HG03469 (cell line): ENCODE results near the gene GLO1.
"Not testable (repeated sequence)": the region's sequence is repeated elsewhere in the genome, so short reads cannot be mapped to it uniquely, and the experiment has no call there.

Experiments used
- ATAC-seq: cut with Tn5 transposase; IDR thresholded peaks from one replicate; pipeline ENCODE4 v1.9.1; 2021; ENCODE audit warnings: mild to moderate bottlenecking, moderate library complexity, moderate number of reproducible peaks; ENCODE audit not compliant: unreplicated experiment

GLO1 gene

DNA sequence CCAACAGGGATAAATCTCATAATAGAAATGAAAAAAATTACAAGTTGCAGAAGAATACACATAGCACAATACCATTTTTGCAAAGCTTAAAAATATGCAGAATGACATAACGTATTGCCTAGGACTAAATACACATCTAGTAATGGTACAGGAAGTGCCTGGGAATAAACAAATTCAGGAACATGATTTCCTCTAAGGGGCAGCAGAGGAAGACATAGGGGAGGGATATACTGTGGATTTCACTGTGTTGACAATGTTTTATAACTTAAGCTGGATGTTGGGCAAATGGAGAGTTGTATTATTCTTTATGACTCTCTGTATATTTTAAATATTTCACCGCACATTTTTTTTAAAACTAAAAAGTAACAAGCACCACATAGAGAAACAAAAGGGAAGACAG, 5.6 kb upstream of the GLO1 start:
- no peak for ATAC-seq

DNA sequence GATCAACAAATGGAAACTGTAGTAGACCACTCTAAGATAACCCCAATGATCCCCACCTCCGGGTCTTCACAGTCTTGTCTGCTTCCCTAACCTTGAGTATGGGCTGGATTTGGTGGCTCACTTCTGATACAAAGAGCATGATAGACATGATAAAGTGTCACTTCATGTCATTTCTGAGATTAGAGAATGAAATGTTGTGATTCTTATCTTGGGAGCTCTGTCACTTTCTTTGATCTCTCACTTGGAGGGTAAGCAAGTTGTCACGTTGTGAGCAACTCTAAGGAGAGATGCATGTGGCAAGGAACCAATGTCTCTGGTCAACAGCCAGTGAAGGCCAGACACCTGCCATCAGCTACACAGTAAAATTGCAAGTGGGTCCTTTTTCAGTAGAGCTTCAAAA, 3.0 kb upstream of the GLO1 start:
- no peak for ATAC-seq

DNA sequence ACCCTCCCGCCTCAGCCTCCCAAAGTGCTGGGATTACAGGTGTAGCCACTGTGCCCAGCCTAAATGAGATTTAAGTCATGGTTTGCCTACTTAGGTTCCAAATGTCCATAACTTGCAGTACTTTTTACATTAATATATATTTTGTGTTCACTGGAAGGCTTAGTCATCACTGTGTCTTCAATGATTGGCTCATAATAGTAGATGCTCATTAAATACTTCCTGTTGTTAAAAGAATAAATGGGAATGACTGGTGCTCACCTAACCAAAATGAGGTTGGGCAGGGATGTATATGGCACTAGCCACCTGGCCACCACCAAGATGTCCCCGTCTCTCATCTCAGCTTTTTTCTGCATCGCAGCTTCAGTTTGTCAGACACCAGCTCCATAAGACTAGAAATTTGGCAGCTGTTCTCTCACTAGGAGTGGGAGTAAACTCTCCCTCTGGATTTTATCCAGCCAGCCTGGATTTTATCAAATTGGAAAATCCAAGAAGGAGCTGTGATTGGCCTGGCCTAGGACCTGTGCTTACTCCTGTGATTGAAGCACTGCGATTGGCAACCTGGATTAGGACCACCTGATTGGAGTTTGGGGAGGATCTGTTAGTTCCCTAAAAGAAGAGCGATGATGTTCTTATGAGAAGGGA, 1.1 kb upstream of the GLO1 start:
- no peak for ATAC-seq

DNA sequence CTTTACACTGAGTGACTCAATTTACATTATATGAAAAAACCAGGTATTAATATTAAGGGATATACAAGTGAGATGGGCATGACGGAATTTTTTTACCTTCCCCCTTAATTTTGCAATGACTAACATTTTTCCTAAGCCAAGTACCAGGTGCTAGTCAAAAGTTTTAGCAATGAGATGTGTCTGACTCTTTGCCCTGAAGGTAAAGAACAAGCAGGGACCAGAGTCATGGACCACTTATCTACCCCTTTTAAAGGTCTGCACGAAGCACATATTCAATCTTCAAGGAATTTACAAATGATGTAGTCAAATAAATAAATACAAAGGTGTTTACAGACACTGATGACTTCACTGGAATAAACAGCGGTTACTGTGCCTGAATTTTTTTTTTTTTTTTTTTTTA, 1.4 kb downstream of the GLO1 start:
- no peak for ATAC-seq

DNA sequence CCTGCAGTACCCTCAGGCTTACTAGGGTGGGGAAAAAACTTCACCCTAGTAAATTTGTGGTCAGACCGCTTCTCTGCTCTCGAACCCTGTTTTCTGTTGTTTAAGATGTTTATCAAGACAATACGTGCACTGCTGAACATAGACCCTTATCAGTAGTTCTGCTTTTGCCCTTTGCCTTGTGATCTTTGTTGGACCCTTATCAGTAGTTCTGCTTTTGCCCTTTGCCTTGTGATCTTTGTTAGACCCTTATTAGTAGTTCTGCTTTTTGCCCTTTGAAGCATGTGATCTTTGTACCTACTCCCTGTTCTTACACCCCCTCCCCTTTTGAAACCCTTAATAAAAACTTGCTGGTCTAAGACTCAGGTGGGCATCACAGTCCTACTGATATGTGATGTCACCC, 3.2 kb downstream of the GLO1 start:
- ATAC-seq = not testable (repeated sequence)

DNA sequence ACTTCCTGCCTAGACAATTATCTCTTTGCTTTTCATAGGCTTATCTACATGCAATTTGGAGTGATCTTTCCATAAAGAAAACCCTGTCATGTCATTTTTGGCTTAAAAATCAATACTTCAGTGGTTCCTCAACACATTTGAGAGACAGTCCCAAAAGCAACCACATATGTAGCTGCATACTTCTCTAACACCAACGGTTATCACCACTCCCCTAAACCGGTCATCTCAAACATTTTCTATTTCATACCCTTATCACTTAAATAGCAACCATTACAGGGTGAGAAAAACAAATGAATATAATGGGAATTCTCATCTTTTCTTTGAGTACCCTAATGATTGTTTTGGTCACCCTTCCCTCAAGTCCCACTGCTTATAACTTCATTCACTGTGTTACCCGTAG, 5.1 kb downstream of the GLO1 start:
- ATAC-seq = no peak

DNA sequence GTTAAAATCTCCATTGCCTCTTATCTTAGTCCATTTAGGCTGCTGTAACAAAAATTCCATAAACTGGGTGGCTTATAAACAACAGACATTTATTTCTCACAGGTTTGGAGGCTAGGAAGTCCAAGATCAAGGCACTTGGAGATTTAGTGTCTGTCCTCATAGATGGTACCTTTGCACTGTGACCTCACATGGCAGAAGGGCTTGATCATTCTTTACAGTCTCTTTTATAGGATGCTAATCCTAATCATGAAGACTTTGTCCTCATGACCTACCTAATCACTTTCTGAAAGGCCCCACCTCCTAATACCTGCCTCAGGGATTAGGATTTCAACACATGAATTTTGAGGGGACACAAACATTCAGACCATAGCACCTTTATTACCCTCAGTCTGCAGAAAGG, 6.6 kb downstream of the GLO1 start:
- ATAC-seq = no peak

DNA sequence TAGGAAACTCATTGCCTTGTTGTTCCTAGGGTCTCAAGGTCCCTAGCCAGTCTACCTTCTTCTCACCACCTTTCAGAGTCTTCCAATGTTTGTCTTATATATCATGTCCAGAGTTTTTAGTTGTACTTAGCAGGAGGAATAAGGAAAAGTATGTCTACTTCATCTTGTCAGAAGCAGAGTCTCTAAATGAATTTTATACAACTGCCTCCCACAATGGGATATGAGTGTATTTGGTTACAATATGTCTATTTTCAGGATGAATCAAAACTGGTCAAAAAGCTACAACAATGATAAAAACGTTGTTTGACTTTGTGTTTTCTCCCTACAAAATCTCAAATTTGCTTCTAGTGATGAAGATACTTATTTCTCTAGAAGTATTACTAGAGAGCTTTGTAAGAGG, 7.0 kb downstream of the GLO1 start:
- no peak for ATAC-seq

DNA sequence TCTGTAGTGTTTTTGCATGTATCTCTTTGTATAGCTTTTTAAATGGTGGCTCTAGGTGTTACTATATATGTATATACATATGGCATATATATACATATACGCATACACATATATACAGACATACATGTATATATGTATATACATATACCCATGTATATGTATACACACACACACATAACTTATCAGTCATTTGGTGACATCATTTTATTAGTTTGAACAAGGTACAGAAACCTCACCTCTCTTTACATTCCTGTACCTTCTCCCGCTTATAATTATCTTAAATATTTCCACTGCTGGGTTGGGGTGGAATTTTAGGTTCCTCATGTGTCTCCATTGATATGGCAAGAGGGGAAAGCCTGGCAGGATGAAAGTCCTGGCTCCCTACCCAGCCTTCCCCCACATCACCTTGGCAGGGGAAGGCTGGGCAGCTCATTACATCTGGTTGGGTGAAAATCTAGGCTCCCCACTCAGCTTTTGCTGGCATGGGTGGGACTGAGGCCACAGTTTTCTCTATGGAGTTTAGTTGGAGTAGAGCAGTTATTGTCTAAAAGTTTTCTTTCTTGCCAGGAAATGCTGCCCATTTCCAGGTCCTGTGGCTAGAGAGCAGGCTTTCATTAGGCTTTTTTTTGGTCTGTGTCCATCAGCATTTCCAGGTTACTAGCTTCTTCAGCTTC, 7.6 kb downstream of the GLO1 start:
- no peak for ATAC-seq

DNA sequence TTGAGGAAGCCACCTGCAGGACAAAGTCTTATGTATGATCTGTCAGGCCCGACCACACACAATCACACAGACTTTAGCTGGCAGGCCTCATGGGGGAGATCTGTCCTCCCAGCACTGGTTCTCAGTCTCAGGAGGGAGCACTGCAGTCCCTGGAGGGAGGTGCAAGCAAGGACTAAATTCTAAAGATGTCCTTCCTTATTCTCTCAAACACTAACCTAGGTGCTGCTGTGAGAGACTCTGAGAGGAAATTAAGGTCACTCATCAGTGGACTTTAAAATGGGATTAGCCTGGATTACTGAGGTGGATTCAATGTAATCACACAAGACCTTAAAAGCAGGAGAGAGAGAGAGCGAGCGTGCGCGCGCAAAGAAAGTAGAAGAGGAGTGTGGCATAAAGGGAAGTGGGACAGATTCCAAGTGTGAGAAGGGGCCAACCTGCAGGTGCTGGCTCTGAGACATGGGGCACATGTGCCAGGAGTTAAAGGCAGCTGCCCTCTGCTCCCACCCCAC, 14.3 kb downstream of the GLO1 start:
- ATAC-seq = no peak

DNA sequence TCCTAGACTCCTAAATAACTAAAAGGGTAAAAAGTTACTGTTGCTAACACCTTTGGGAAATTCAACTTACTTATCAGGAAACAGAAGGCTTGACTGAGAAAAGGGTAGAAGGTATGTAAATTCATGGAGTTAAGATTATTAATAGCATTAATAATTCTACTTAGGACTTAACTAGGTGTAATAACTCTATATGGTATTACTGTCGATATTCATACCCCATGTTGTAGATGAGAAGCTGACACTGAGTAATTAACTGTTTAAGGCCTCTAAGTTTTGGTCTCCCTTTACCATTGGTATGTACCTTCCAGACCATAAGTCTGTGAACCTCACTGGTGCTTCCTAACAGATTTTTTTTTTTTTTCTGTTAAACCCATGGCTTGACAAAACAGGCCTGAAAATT, 15.4 kb downstream of the GLO1 start:
- no peak for ATAC-seq

DNA sequence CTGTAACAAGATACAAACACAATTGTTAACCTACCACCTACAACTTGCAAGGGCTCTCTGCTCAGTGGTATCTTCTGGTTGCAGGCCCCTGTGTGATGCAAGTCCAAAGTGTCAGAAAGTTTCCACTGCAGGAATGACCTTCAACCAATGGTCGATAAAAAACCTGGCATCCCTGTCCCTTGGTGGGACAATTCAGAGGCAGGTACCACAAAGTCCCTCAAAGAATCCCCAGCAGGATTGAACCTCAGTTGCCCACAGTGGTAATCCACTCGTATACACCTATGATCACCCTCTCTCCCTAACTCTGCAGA, 15.9 kb downstream of the GLO1 start:
- no peak for ATAC-seq

DNA sequence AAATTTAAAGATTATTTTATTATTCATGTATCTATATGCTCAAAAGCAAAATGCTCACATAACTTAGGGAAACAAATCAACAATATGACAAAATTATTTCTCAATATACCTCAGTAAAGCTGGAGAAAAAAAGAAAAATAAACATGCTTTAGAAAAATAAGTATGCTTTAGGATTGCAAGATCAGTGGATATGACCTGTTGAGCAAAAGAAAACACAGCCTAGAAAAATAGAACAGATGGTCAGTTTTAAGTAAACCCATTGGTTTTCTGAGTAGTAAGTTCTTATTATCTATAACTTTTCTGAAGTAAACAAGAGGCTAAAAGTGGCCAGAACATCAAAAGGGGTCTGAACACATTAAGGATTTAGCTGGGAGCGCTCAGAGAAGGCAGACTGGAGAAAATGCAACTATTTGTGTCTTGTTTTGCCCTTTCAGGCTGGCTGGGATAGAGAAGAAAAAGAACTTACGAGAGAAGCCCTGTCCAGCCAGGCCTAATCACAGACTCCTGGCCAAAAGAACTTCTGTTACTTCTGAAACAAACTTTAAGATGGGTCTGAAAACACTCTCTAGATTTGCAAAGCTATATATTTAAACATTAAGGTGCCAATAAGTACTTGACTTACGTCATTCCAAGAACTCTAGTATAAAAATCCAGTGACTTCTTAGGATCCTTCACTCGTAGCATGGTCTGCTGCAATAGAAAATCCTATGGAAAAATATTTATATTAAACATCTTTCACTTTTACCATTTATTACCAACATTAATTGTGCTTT, 16.5 kb downstream of the GLO1 start:
- ATAC-seq = no peak

DNA sequence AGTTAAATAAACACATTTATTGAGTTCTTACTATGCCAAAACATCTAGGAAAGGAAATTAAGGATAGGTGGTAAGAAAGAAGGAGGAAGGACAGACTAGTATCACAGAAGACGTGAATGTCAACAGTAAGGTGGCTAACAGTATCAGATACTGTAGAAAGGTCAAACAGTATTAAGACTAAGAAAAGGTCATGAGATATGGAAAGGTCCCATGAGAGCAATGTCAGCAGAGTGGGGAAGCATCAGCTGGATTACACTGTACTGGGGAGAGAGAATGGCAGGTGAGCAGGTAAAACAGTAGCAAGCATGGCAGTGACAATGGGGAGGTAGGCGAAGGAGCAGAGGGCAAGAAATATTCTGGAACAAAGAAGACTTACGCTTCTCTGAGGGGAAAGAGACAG, 18.0 kb downstream of the GLO1 start:
- ATAC-seq = no peak

DNA sequence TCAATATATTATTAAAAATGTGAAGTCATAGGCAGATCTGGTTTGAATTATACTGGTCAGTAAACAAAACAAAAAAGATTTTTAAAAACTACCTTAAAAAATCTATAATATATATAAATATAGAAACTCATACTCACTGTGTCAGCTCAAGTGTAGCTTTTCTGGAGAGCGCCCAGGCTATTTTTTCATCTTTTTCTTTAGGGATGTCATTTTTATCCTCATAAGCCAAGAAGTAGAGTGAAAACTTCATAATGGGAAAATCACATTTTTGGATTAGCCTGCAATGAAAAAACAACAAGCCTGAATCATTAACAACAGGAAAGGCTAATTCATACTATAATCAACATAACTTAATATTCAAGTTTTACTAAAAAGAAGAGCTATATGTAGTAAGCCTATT, 18.7 kb downstream of the GLO1 start:
- no peak for ATAC-seq

DNA sequence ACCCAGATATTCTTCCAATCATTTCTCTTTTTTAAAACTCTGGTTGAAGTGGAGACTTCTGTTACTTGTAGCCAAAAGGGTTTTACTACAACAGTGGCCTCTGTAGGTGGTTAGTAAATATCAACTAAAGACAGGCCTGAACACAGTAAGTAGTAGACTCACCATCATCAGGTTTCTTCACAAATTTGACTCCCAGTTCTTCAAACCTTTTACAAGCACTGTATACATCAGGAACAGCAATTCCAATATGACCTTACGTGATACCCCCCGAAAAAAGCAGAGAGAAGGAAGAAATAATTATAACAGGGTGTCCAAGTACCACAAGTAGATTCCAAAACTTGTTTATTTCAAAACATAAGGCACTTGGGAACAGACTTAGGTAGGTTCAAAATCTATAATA, 21.1 kb downstream of the GLO1 start:
- ATAC-seq = no peak

DNA sequence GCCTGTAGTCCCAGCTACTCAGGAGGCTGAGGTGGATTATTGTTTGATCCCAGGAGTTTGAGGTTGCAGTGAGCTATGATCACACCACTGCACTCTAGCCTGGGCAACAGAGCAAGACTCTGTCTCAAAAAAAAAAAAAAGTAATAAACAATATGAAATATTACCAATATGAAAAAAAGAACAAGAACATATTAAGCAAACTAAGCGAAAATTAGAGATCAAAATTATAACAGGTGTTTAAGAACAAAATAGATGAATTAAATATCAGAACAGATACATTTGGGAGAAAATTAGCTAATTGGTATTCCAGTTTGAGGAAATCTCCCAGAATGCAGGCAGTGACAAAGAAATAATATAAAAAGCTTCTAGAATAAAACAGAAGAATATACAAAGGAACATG, 23.3 kb downstream of the GLO1 start:
- no peak for ATAC-seq

DNA sequence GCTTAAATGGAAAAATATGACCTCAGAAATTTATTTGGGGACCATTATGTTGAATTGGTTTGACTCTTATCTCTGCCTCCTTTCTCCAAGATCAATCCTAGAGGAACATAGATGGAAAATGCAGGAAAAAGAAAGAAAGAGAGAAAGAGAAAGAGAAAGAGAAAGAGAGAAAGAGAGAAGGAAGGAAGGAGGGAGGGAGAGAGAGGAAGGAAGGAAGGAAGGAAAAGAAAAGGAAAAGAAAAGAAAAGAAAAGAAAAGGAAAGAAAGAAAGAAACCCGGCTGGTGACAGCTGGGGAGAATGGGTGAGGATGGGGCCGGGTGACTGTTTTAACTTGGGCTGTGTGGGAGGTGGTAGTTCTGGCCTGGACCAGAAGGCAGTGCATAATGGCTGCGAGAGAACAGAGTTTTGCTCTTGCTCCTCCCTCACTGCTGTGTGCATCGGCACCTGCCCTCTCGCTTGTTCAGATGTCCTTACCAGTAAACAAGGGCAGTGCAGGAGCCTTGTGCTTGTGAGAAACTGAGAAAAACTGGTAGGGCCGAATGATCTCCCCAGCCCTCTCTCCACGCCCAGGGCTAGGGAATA, 24.7 kb downstream of the GLO1 start:
- ATAC-seq = no peak

DNA sequence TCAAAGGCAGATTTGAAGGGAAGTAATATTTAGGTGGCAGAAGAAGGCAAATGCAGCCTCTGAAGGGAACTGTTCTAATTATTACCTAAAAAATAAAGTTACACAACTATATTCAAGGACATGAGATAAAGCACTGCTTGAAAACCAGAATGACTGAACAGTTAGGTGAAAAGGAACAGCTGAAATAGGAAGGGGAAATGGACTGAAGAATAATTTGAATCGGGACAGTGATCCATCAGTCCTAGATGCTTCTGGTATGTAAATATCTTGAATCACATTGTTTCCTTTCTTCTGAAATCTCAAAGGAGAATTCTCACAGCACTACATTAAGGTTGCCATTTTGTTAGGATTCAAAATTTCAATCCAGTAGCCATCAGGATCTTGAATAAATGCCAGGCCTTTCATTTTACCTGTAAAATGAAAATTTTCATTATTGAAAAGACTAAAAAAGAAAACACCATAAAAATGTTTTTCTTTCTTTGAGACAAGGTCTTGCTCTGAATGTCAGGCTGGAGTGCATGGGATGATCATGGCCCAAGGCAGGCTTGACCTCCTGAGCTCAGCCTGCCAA, 25.9 kb downstream of the GLO1 start:
- no peak for ATAC-seq

DNA sequence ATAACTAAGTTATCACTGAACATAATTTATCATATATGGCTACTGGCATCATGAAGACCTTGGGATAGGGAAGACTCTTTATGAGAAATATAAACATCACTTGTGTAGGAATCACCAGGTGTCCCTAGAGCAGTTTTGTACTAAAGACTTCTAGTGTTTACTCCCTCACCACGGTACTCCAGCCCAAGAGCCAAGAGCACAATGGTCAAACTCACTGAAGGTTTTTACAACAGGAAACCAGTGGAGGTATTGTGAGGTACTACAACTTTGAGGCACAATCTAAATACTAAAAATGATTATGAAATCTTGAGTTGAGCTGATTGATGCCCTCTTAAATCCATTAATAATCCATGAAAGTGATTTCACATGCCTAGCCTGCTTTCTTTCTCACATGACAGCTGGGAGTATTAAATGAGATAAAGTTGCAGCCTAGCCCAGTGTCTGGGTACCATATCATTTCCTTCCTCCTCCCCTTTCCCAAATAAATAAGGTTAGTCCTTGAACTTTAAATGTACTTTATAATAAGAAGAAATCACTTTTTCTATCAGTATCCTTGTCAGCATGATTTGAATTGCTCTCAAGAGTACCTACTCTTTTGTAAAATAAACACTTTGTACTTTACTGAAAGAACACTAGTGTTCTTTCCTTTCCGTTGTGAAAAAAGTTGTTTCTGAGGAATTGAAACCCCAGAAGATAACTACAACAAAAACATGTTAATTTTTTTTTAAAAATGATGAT, 26.5 kb downstream of the GLO1 start:
- no peak for ATAC-seq
